Measurements from ENCODE around the gene PPARD.

GRCh38 chr6:35403544-35404442, 61.4 kb downstream of the PPARD start:
- TF ChIP-seq CTCF (IDR thresholded peaks at IDR 0.05) (no peak), POLR2AphosphoS5 (IDR thresholded peaks at IDR 0.05) (no peak), EP300 (IDR thresholded peaks at IDR 0.05) (no peak)

All from gastroesophageal sphincter (tissue), 3 donors.